ENCODE results near the gene ISG20.

The ISG20 gene

GRCh38 chr15:88693191-88693590 is 54.4 kb downstream of the ISG20 start:
- no peak overlapping the region for H3K4me3 ChIP-seq (ENCODE audit: low read length)
- H3F3A ChIP-seq (ENCODE audit: control insufficient read depth, insufficient read depth): no peaks in the 10 kb centered on the region
- no peak overlapping the region for H3K27ac ChIP-seq (ENCODE audit: low read depth, low read length)
- TF ChIP-seq CTCF (IDR thresholded peaks at IDR 0.05; ENCODE audit: low read depth, low read length, poor library complexity, severe bottlenecking) (no peak), EZH2phosphoT487 (IDR thresholded peaks at IDR 0.05; ENCODE audit: borderline replicate concordance, low read length) (no peak)
- no peak overlapping the region for H3K4me2 ChIP-seq (ENCODE audit: low read length)
- H4K20me1 ChIP-seq (ENCODE audit: control insufficient read depth, insufficient read depth, low read depth, low read length): no peaks in the 10 kb centered on the region
- no peaks in the 10 kb centered on the region for H3K4me1 ChIP-seq (ENCODE audit: control insufficient read depth, low read length)
- no peaks in the 10 kb centered on the region for H3K9me2 ChIP-seq (replicated peaks; ENCODE audit: control insufficient read depth, low read length)
- H3K9me3 ChIP-seq (ENCODE audit: control insufficient read depth, insufficient read depth, low read length): no peaks in the 10 kb centered on the region
- no peaks in the 10 kb centered on the region for H3K36me3 ChIP-seq (ENCODE audit: control insufficient read depth, low read length)
- peaks cover 14% of the 10 kb centered on the region for H3K27me3 ChIP-seq (ENCODE audit: control insufficient read depth, low read length)
- H3K79me2 ChIP-seq (ENCODE audit: control insufficient read depth, low read length): no peaks in the 10 kb centered on the region

GRCh38 chr15:88695101-88695500 is 56.3 kb downstream of the ISG20 start:
- no peaks in the 10 kb centered on the region for H3K4me1 ChIP-seq (ENCODE audit: control insufficient read depth, low read length)
- H3K27ac ChIP-seq (ENCODE audit: low read depth, low read length): no peak overlapping the region
- TF ChIP-seq CTCF (IDR thresholded peaks at IDR 0.05; ENCODE audit: low read depth, low read length, poor library complexity, severe bottlenecking): no peak
- no peak for TF ChIP-seq EZH2phosphoT487 (IDR thresholded peaks at IDR 0.05; ENCODE audit: borderline replicate concordance, low read length)
- no peaks in the 10 kb centered on the region for H3K9me3 ChIP-seq (ENCODE audit: control insufficient read depth, insufficient read depth, low read length)
- H3K9me2 ChIP-seq (replicated peaks; ENCODE audit: control insufficient read depth, low read length): no peaks in the 10 kb centered on the region
- H3K27me3 ChIP-seq (ENCODE audit: control insufficient read depth, low read length): peaks cover 16% of the 10 kb centered on the region
- no peaks in the 10 kb centered on the region for H3F3A ChIP-seq (ENCODE audit: control insufficient read depth, insufficient read depth)
- H3K36me3 ChIP-seq (ENCODE audit: control insufficient read depth, low read length): no peaks in the 10 kb centered on the region
- no peak overlapping the region for H3K4me3 ChIP-seq (ENCODE audit: low read length)
- no peaks in the 10 kb centered on the region for H4K20me1 ChIP-seq (ENCODE audit: control insufficient read depth, insufficient read depth, low read depth, low read length)
- no peaks in the 10 kb centered on the region for H3K79me2 ChIP-seq (ENCODE audit: control insufficient read depth, low read length)
- H3K4me2 ChIP-seq (ENCODE audit: low read length): no peak overlapping the region

- no peaks in the 10 kb centered on the region for H3K4me1 ChIP-seq (ENCODE audit: control insufficient read depth, low read length)
- no peaks in the 10 kb centered on the region for H4K20me1 ChIP-seq (ENCODE audit: control insufficient read depth, insufficient read depth, low read depth, low read length)
- no peaks in the 10 kb centered on the region for H3K79me2 ChIP-seq (ENCODE audit: control insufficient read depth, low read length)
- H3K9me3 ChIP-seq (ENCODE audit: control insufficient read depth, insufficient read depth, low read length): no peaks in the 10 kb centered on the region
- no peak overlapping the region for H3K4me3 ChIP-seq (ENCODE audit: low read length)
- TF ChIP-seq CTCF (IDR thresholded peaks at IDR 0.05; ENCODE audit: low read depth, low read length, poor library complexity, severe bottlenecking) (no peak), EZH2phosphoT487 (IDR thresholded peaks at IDR 0.05; ENCODE audit: borderline replicate concordance, low read length) (no peak)
- H3K9me2 ChIP-seq (replicated peaks; ENCODE audit: control insufficient read depth, low read length): no peaks in the 10 kb centered on the region
- no peaks in the 10 kb centered on the region for H3F3A ChIP-seq (ENCODE audit: control insufficient read depth, insufficient read depth)
- no peaks in the 10 kb centered on the region for H3K36me3 ChIP-seq (ENCODE audit: control insufficient read depth, low read length)
- peaks cover 16% of the 10 kb centered on the region for H3K27me3 ChIP-seq (ENCODE audit: control insufficient read depth, low read length)
- no peak overlapping the region for H3K27ac ChIP-seq (ENCODE audit: low read depth, low read length)
- no peak overlapping the region for H3K4me2 ChIP-seq (ENCODE audit: low read length)
Measured at GRCh38 chr15:88695691-88696251, 57.0 kb downstream of the ISG20 start.
